Adrenal gland (tissue), 5 donors: ENCODE results near the gene GREM2.

Source experiments
- CTCF ChIP-seq, 6 experiments: fragments of 450-650 bp in 4 of 6; fragments of 200-600 bp in 2 of 6; sonication (generic) in 1 of 6; IDR thresholded peaks; 1 replicate in 5 of 6; 2 replicates in 1 of 6; pipeline versions ENCODE4 v1.5.1 to v1.8.0; 2016 to 2021; ENCODE audit warnings: antibody characterized with exemption in 6 of 6, mild to moderate bottlenecking in 2 of 6, moderate library complexity in 1 of 6
- POLR2A ChIP-seq, 2 donors: fragments of 450-650 bp; IDR thresholded peaks; one replicate each; pipeline ENCODE4 v1.6.1; 2017; ENCODE audit warnings: antibody characterized with exemption in 2 of 2, mild to moderate bottlenecking in 2 of 2, moderate library complexity in 1 of 2
- donor health status: DM: no; HTN: no; CAD: no.

- TF ChIP-seq POLR2A (IDR thresholded peaks at IDR 0.05) (no peak), CTCF (IDR thresholded peaks at IDR 0.05) (no peak)
These were observed 149.1 kb downstream of the GREM2 start for GRCh38 chr1:240462766-240463395.
